Activated effector memory CD4-positive, alpha-beta T cell treated with anti-CD3 and anti-CD28 coated beads, Interleukin-2, amount 50 U/mL, for 16 hours (primary cell): ENCODE data around the gene FOXL3.
"Not testable (repeated sequence)": the region's sequence is repeated elsewhere in the genome, so short reads cannot be mapped to it uniquely, and the experiment has no call there.

ENCODE experiments used
- DNase-seq: peaks from one replicate; pipeline ENCODE4 v3.0.0-alpha.2; 2020

Gene FOXL3

GRCh38 chr7:289756-290553, at the start of gene FOXL3:
Gene FOXL3, plus strand, starts transcription at chr7:290170. Its CDS starts 0 bp downstream, at chr7:290170.
- peak; percentile 42 for DNase-seq

GRCh38 chr7:240887-241421, 49.0 kb upstream of the FOXL3 start:
- no peak for DNase-seq

- no peak for DNase-seq
Observed at GRCh38 chr7:241513-241912, 48.5 kb upstream of the FOXL3 start.

- DNase-seq, result not testable (repeated sequence)
Observed at GRCh38 chr7:242826-243579, 47.0 kb upstream of the FOXL3 start.

- not testable (repeated sequence) for DNase-seq
Observed at GRCh38 chr7:243580-243978, 46.4 kb upstream of the FOXL3 start.

GRCh38 chr7:244974-245373, 45.0 kb upstream of the FOXL3 start:
- no peak for DNase-seq

GRCh38 chr7:245574-246295, 44.2 kb upstream of the FOXL3 start:
- no peak for DNase-seq

GRCh38 chr7:246451-246850, 43.5 kb upstream of the FOXL3 start:
- DNase-seq, result no peak

GRCh38 chr7:247181-247580, 42.8 kb upstream of the FOXL3 start:
- DNase-seq, result no peak

GRCh38 chr7:247636-248035, 42.3 kb upstream of the FOXL3 start:
- no peak for DNase-seq

GRCh38 chr7:248732-249435, 41.1 kb upstream of the FOXL3 start:
- DNase-seq, result no peak

GRCh38 chr7:249989-250388, 40.0 kb upstream of the FOXL3 start:
- DNase-seq, result no peak

- DNase-seq, result no peak
Observed at GRCh38 chr7:250523-250922, 39.4 kb upstream of the FOXL3 start.

GRCh38 chr7:251005-251404, 39.0 kb upstream of the FOXL3 start:
- DNase-seq, result no peak

- no peak for DNase-seq
Observed at GRCh38 chr7:251446-252175, 38.4 kb upstream of the FOXL3 start.

- DNase-seq, result no peak
Observed at GRCh38 chr7:252216-252965, 37.6 kb upstream of the FOXL3 start.

GRCh38 chr7:252981-253380, 37.0 kb upstream of the FOXL3 start:
- DNase-seq, result no peak

GRCh38 chr7:253581-254336, 36.2 kb upstream of the FOXL3 start:
- DNase-seq, result no peak

GRCh38 chr7:254337-255037, 35.5 kb upstream of the FOXL3 start:
- DNase-seq, result no peak

- no peak for DNase-seq
Observed at GRCh38 chr7:255038-255435, 34.9 kb upstream of the FOXL3 start.
